Stimulated activated CD8-positive, alpha-beta memory T cell treated with anti-CD3 and anti-CD28 coated beads, Interleukin-7, amount 100 ng/mL, for 4 hours (primary cell): ENCODE results near the gene EIF3K.
A peak's percentile ranks its signal among the peaks of the same experiment; 100 is the strongest.

Experiments used
- DNase-seq, 2 donors: peaks; one replicate each; pipeline ENCODE4 v3.0.0-alpha.2; 2020; ENCODE audit warnings: low read depth in 2 of 2

The EIF3K gene

DNA sequence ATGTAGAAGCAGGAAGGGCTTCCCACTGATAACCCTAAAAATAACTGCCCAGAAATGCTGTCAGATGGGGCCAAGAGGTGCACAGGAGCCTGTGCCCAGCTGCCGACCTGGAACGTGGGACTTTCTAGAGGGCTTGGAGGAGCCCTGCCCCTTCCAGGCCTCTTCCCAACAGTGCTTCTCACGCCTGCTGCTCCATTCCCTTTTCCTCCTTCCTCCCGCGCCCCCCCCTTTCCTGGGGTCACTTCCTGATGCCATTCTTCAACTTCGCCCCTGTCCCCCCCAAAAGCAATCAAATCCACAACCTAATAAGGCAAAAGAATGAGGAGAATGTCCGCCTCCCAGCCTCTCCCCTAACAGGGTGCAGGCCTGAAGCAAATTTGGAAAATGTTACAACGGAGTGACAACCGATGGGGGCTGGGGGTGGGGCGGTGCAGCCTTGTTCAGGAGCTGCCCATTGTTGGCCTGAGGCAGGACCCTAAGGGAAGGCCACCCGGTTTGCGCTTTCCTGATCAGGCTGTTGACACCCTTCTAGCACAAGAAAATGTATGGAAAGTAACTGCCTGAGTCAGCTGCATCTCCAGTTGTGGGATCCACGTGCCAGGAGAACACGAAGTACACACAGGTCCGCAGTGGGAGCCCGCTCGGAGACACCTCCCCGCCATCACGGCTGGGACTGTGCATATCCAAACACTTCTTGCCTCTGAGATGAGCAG, 47.1 kb downstream of the EIF3K start:
- no peak for DNase-seq

DNA sequence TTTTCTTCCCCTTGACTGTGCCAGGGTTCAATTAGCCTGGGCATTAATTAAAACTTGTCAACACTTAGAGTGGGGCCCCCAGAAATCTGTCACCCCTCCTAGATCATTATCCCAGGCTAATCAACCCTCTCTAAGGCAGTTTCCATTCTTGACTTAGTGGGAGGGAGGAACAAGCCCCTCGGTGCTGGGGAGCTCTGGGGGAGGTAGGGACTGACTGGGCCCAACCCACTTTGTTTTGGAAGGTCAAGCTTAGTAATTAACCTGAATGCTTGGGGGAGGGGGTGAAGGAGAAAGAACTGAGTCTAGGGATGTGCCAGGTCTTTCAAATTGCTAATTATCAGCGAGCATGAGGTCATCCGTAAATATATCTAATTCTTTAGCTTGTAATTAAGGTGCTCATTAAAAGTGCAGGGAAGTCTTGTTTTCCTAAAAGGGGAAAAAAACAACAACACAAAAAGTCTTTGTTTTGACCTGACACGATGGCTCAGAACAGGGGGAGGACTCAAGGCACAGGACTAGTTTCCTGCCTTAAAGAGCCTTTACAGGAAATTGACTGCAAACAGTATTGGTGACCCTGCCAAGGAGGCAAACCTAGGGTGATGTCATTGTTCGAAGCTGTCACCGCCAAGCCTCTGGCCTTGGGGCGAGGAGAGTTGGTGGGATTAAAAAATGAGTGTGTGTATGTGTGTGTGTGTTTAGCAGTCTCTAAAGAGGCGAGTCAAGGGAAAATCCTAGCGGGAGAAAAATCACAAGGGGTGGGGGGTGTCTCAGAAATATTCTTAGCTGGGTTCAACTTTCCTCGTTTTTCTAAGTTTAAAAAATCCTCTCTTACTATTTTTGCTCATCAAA, 47.9 kb downstream of the EIF3K start:
- DNase-seq = peak in 1 of 2 donors; percentile 28

DNA sequence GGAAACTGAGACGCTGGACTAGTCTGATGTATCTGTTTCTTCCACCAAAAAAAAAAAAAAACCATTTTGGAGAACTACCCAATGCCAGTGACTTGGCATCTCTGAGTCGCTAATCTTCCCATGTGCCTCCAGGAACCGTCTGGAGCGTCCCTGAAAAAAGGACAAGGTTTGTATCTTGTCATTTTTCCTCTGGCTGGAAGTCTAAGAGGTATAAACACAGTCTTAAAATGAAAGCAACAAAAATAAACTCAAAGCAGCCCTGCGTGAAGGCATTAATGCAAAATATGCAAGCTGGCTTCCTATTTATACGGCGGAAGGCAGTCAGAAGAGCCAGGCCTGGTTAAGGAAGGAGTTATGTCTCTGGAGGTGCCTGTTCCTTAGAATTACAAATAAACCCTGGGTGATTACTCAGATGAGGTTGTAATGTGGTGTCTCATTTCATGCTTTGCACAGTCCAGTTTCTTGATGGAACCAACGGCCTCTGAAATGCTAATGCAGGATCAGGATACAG, 48.7 kb downstream of the EIF3K start:
- DNase-seq = no peak

DNA sequence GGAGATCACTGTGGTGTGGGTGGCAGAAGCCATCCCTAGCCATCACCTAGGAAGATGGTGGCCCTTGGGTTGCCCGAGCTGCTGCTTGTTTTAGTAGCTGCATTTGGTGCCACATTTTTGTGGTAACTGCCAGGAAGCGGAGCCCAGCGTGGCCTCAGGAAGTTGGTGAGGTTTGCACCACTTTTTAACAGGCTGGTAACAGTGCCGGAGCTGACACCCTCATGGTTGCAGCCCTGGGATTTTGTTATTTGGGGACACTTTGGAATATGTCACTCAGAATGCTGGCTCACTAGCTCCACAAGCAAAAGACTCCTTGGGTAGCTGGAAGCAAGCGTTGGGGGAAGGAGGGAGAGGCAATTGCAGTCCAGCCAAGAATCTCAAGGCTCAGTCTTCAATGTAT, 50.6 kb downstream of the EIF3K start:
- no peak for DNase-seq

DNA sequence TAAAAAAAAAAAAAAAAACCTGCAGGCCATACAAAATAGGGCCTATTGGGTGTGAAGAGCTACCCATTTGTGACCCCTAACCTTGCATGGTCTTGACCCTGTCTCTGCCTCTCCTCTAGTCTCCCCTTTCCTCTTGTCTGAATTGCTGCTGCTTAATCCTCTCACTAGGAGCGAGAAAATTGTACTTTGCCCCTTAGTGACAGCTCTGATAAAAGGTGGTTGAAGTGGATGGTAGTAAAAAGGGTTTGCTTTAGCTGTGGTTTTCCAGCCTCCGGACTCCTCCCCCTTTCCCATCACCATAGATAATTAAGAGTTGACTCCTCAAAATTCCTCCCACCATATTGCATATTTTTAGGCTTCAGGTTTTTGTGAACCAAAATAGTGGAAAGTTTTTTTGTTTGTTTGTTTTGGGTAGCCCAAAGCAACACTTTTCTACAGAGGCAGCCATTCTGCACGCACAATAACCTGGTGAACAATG, 52.0 kb downstream of the EIF3K start:
- DNase-seq = no peak

DNA sequence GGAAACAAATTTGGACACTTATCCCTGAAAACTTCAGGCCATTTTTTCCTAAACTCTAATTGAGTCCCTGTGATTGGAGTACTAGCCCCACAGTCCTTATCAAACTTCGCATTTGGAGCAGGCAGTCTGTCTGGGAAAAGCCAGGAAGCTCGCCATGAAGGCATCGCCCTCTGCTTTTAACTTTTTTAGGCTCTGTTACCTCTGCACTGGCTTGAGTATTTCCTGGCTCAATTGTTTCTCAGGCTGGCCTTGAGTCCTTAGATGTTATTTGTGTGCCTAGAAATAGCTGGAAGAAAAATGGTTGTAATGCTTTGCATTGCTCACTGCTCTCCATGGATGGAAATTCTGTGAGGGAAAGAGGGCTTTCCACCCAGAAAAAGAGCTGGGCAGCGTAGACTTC, 52.7 kb downstream of the EIF3K start:
- no peak for DNase-seq

DNA sequence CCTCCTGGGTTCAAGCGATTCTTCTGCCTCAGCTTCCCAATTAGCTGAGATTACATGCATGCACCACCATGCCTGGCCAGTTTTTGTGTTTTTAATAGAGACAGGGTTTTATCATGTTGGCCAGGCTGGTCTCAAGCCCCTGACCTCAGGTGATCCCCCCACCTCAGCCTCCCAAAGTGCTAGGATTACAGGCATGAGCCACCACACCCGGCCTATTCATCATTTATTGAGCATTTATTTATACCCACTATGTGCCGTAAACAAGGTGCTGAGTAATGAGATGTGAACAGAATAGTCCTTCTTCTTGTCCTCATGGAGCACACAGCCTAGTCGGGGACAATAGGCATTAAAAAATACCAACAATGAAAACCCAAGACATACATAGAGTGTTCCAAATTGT, 54.0 kb downstream of the EIF3K start:
- no peak for DNase-seq

DNA sequence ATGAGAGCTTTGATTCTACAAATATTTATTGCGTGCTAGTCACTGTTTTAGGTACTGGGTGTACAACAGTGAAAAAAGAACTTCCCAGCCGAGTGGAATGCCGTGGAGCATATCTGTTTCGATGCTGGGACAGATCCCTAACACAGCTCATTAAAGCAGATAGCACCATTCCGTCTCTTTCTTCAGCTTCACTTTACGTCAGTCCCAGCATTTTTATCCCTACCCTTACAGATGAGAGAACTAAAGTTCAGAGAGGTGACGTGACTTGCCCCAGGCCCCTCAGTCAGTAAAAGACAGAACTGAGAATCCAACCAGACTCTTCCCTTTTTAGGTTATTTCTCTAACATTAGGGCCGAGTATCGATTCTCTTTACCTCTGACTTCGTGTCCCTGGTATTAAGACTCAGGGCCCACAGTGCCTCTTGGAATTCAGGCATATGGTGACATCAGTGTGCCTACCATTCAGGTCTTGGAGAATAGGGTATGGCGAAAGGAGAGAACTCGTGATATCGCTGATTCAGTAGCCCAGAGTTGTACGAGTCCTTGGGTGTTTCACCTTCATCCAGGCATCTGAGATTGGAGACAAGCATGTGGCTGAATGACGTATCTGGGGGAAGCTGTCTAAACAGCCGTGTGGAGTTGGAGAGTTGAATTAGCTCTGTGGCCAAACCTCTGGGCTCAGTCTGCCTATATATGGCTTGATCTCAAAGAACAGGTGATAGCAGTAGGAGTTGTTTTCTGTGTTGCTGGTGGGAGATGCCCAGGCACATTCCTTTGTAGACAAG, 55.6 kb downstream of the EIF3K start:
- no peak for DNase-seq

DNA sequence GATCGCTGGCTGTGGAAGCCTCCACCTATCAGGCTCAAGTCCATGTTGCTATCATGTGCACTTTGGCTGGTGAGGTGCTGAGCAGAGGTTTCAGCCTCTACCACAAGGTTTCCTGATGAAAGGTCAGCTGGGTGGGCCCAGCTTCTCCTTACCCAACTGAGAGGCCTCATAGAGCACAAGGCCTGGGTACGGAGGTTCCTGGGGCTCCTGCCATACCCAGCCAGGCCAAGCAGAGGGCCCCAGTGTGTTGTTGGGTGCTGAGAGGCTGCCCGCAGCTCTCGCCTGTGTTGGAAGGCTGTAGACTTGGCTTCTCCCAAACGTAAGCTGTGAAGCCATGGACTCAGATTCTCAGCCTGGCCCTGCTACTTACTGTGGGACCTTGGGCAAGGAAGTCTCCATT, 56.6 kb downstream of the EIF3K start:
- DNase-seq = peak in 1 of 2 donors; percentile 32

DNA sequence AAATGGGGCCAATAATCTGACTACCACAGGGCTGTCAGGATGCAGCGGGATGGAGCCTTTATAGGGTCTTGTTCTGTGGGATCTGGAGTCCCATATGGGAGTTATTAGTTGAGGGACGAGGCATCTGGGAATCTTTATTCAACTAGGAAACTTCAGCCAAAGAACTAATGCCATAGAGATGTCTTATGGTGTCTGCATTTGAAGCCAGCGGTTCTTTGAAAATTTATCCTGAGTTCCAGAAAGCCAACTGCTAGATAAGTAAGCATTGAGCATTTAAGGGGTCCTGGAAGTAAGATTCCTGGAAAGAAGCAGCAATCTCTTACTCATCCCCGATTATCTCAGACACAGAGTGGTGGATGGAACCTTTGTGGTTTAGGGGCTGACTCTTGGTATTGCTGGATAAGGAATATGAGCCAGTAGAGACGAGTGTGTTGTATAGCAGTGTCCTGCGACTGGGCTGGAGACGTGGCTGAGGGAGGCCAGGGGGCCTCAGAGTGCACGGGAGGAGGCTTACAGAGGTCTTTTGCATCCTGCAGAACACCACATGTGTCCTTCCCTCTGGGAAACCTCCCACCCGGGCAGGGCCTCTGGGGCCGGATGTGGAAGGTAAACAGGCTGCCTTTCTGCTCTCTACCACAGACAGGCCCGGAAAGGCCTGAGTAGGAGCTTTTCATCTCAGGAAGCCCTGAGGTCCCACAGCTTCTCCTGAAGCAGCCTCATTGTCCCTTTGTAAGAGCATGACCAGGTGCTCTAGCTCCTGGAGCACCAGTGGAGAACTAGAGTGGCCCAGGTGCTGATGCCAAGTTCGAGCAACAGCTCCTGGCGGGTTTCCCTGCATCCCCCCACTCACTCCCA, 57.3 kb downstream of the EIF3K start:
- DNase-seq = no peak

DNA sequence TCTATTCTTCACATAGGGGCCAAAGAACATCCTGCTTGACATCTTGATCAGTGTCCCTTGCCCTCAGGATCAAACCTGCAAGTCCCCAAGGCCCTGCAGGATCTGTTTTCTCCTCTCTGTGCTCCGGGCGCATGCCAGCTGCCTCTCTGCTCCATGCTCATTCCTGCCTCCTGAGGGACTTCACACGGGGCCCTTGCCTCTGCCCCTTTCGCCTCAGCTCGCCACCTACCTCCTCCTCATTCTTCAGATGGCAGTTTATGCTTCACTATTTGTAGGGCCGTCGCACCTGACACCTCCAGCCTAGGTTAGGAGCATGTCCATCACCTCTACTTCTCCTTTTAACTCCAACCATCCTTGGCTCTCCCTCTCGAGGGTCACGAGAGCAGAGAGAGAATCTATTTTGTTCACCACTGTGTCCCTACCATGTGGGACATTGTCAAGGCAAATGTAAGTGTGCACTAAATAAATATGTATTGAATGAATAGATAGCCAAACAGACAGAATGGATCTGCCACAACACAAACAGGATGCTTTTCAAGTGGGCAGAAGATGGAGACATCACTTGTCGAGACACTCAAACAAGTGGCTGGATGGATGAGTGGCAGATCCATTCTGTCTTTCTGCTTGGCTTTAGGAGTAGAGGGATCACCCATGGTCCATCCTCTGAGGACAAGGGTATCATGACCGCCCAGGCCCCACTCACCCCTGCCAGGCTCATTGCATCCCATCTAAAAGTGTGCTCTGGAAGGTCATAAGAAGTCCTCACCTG, 58.1 kb downstream of the EIF3K start:
- no peak for DNase-seq

DNA sequence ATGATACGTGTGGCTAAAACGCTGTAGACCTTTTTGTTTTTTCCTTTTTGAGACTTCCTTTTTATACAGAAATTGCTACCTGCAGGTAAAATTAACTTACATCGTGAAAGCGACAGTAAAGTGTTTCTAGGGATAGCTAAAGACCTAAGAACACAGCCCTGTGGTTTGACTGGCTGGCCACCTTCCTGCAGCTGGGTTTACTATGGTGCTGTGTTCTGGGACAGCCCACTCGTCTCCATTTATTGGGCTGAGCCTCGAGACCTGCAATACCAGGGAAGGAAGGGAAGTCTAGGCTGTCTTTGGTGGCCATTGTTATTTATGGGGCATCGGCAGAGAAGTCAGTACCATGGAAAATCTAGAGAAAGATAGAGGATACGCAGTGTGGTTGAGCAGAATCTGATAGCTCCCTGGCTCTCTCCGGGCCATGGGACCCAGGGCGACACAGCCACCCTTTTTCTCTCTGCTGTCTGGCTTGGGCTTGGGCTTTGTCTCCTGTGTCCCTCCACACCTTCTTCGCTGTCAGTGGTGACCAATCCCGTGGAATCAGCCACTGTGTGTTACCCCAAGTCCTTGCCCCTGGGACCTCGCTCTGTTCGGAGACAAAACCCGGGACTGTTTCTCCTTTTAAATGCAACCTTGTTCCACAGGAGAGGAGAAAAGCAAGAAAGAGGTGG, 59.4 kb downstream of the EIF3K start:
- no peak for DNase-seq

DNA sequence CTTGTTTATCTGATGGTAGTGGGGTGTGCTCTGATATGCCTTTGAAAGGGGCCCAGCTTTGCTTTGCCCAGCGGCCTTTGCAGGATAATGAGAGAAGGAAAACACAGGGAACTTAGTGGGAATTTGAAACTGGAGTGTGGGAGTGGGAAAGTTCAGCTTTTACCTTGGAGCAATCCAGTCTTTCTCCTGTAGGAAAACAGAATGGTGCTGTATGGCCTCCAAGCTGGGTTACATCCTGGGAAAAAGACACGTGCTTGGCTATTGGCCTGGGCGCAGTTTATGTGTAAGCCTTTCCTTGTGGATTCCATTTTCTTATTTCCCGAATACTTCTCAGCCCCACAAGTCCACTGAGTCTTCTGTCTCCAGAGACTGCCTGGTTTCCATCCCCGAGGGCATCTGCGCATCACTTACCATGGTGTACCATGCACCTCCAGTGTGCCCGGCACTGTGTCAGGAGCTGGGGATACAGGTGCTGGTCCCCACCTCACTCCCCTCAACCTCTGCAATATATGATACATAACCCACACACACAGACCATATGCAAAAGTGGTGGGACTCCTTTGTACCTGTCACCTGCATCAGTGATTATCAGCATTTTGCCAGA, 60.0 kb downstream of the EIF3K start:
- no peak for DNase-seq

DNA sequence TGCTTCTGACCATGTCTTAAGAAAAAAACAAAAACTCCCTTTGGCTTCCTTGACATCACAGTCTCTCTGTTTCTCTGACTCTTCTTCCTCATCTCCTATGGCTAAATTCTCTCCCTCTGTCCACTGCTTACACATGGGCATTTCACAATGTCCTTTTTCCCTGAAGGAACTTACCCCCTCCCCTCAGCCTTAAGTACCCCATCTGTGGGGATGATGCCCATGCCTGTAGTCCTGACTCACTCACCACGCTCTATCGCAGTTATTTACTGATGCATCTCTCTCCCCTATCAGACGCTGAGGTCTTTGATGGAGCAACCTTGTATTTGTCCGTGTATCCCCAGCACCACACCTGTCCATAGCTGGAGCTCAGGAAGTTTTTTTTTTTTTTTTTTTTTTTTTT, 60.9 kb downstream of the EIF3K start:
- DNase-seq = no peak

DNA sequence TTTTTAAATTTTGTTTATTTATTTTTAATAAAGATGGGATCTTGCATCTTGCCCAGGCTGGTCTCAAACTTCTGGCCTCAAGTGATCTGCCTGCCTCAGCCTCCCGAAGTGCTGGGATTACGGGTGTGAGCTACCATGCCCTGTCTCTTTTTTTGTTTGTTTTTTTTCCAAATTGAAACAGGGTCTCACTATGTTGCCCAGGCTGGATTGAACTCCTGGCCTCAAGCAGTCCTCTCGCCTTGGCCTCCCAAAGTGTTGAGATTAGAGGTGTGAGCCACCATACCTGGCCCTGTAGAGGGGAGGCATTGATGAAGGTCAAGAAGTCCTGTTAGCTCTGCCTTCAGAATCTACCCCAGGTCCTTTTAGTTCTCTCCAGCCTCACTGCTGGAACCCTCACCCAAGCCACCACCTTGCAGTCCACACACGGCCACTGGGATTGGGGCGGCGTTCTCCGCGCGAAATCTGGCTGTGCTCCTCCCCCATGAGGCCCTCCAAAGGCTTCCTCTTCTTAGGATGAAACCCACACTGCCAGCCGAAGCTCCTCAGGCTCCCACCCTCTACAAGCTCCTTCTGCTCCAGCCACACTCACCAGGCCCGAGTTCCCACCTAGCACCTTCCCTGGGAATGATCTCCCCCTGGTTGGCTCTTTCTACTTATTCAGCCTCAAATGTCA, 63.3 kb downstream of the EIF3K start:
- no peak for DNase-seq

DNA sequence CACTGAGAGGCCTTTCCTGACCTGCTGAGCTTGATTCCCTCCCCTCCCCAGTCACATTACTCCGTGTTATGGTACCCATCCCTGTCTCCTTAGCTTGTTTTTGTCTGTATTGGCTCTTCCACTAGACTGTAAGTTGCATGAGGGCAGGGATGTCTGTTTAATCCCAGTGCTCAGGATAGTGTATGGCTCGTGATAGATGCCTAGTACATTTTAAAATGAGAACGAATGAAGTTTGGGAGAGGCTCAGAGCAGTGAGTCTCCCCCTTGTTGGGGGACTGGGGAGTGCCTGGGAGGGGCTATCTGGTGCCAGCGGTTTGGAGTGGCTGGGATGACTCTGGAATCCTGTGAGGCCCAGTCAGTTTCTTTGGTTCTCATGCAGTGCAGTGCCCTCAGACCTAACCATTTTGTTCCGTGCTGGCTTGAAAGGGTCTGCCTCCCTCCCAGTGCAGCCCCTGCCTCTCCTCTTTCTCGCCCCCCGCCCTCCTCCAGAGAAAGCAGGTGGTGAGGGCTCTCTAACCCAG, 63.9 kb downstream of the EIF3K start:
- DNase-seq = no peak

DNA sequence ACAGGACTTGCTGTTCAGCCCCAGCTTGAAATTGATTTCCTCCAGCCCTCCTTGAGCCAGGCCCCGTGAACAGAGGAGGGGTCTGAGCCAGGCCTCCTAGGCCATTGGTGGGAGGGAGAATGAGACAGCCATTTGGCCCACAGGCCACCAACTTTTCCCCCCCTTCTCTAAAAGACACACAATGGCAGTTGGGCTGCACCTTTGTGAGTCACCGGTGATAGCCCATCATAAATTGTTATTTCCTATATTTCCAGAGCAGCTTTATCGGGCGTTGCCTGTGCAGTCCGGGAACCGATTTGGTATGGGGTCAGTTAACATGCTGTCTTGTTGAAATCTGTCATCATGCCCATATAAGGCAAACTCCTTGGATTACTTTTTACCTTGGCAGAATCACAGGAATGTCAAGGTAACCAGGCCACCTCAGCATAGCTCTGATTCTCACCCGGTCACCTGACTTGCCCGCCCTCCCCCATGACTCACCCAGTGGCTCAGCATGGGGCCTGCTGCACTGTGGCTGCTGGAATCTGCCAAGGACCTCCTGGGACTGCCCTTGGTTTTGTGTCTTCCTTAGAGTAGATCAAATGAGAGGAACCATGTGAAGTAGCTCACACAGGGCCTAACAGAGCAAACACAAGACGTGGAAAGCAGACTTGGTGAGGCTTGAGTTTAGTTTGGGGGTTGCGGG, 64.5 kb downstream of the EIF3K start:
- peak; percentile 50 to 59 for DNase-seq
